Measurements from ENCODE around the gene SYDE1.
A peak's percentile ranks its signal among the peaks of the same experiment; 100 is the strongest.

SYDE1 gene

DNA sequence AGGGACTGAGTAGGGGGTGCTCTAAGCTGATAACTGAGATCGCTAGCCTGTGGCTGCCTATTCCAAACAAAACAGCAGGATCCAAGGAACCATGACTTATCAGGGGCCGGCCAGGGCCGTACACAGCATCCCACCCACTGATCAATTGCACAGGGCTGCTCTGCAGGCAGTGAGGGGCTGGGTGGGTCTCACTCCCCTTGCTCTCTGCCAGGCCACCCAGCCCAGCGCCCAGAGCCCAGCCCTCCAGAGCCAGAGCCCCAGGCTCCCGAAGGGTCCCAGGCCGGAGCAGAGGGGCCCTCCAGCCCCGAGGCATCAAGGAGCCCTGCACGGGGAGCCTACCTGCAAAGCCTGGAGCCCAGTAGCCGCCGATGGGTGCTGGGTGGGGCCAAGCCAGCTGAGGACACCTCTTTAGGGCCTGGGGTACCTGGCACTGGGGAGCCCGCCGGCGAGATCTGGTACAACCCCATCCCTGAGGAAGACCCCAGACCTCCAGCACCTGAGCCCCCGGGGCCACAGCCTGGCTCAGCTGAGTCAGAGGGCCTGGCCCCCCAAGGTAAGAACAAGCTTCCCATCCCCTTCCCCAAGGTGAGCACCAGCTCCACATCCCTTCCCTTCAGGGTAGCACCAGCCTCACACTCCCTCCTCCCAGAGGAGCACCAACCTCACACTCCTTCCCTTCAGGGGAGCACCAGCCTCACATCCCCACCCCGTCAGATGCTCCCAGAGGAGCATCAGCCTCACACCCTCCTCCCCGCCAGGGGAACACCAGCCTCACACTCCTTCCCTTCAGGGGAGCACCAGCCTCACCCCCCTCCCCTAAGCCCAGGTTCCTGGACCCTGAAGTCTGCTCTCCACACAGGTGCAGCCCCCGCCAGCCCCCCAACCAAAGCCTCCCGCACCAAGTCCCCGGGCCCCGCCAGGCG is 1.9 kb downstream of the SYDE1 start:
- DNase-seq: no peak

DNA sequence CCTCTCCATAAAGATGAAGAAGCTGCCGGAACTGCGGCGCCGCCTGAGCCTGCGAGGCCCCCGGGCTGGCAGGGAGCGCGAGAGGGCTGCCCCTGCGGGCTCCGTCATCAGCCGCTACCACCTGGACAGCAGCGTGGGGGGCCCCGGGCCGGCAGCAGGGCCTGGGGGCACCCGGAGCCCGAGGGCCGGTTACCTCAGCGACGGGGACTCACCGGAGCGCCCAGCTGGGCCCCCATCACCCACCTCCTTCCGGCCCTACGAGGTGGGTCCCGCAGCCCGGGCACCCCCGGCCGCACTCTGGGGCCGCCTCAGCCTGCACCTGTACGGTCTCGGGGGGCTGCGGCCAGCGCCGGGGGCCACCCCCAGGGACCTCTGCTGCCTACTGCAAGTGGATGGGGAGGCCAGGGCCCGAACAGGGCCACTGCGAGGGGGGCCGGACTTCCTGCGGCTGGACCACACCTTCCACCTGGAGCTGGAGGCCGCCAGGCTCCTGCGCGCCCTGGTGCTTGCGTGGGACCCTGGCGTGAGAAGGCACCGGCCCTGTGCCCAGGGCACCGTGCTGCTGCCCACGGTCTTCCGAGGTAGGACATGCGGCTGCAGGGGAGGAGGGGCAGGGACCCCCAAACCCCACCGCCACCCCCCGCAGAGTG is 2.7 kb downstream of the SYDE1 start:
- DNase-seq: no peak

DNA sequence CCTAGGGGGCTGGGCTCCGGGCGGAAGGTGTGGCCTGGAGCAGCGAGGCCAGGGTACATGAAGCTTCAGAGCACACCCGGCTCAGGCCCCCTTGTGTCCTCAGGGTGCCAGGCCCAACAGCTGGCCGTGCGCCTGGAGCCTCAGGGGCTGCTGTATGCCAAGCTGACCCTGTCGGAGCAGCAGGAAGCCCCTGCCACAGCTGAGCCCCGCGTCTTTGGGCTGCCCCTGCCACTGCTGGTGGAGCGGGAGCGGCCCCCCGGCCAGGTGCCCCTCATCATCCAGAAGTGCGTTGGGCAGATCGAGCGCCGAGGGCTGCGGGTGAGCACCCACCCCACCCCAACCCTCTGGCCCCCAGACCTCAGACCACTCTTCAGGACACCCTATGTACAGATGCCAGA is 3.2 kb downstream of the SYDE1 start:
- no peak for DNase-seq

DNA sequence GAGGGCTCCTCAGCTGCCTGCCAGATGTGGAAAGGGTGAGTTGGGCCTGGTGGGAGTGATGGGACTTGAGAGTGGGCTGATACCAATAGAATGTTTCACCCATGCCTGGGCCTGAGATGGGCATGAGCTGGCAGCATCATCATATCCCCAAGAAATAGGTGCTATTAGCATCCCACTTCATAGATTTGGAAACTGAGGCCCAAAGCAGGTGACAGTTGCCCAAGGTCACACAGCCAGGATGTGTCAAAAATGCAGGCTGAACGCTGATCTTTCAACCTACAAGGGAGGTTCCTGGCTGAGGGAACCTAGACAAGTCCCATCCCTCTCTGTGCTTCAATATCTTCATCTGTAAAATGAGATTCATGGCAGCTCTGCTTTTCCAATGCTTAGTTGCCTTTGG is 4.6 kb downstream of the SYDE1 start:
- no peak for DNase-seq

DNA sequence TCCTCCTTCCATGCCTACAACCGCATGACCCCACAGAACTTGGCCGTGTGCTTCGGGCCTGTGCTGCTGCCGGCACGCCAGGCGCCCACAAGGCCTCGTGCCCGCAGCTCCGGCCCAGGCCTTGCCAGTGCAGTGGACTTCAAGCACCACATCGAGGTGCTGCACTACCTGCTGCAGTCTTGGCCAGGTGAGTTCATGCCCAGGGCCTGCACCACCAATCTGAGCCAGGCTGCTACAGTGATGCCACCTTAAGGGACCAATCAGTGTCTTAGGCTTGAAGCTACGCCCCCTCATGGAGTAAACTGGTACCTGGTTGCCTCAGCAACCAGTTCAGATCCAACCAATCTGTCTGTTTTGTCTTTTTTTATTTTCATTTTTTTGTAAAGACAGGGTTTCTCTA is 5.2 kb downstream of the SYDE1 start:
- no peak for DNase-seq

- DNase-seq: no peak
These were observed 6.3 kb downstream of the SYDE1 start for GRCh38 chr19:15113245-15114152.

DNA sequence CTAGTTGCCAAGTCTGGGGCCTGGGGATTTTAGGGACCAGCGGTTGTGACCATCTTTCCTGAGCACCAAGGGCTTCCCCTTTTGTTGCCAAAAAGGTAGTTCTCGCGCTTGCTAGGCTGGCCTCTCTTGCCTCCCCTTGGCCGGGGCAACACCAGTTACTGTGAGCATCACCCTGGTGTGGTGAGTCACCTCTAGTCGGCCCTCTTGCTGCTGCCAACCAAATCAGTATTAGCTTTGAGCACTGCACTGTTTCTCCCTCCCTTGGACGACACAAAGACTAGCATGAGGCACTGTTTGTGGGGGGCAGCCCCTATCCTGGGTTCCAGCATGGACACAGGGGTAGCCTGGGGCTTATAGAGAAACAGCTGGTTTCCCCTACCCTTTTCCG is 6.9 kb downstream of the SYDE1 start:
- DNase-seq: no peak

GRCh38 chr19:15115080-15115479 is 7.9 kb downstream of the SYDE1 start:
- no peak for DNase-seq

GRCh38 chr19:15115762-15116615 is 8.8 kb downstream of the SYDE1 start:
- no peak for DNase-seq

GRCh38 chr19:15116856-15117255 is 9.7 kb downstream of the SYDE1 start:
- no peak for DNase-seq

DNA sequence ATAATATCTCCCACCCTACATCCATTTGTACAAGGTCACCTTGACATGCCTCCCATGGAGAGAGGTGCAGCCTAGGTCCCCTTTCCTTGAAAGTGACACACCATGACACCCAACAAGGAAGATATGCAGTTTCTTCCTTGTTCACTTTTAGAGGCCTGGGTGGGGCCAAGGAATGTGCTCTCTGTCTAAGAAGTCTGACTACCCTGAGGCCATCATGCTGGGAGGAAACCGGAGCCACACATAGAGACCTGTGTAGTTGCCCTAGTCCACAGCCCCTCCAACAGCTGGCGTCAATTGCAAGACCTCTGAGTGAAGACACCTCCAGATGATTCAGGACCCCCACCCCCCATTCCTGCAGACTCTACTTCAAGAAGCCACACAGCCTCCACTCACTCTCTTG is 11.0 kb downstream of the SYDE1 start:
- DNase-seq: no peak

DNA sequence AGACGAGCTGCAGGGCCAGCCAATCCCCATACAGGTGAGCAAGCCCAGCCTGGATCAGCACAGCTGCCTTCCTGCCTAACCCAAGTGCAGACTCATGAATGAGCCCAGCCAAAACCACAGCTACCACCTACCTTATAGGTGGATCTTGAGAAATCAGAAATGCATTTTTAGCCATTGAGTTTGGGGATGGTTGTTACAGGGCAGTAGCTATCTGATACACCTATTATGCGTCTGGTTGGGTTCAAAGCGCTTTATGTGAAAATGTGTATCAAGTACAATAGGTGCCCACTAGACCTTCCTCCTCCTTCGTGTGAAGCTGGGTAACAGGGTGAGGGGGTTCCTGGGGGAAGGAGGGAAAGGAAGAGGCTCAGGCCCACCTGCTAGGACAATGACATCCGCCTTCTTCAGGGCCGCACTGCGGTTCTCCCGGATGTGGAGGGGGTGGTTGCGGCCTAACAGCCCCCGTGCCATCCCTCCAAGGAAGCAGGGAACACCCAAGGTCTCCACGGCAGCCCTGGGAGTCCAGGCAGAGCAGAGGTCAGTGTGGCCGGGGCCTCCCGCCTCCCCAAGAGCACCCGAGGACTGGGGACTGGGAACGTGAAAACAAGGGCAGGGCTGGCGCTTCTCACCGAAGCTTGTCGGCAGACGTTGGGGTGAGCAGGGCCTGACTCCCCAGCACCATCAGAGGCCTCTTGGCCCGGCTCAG is 11.7 kb downstream of the SYDE1 start:
- DNase-seq: no peak

DNA sequence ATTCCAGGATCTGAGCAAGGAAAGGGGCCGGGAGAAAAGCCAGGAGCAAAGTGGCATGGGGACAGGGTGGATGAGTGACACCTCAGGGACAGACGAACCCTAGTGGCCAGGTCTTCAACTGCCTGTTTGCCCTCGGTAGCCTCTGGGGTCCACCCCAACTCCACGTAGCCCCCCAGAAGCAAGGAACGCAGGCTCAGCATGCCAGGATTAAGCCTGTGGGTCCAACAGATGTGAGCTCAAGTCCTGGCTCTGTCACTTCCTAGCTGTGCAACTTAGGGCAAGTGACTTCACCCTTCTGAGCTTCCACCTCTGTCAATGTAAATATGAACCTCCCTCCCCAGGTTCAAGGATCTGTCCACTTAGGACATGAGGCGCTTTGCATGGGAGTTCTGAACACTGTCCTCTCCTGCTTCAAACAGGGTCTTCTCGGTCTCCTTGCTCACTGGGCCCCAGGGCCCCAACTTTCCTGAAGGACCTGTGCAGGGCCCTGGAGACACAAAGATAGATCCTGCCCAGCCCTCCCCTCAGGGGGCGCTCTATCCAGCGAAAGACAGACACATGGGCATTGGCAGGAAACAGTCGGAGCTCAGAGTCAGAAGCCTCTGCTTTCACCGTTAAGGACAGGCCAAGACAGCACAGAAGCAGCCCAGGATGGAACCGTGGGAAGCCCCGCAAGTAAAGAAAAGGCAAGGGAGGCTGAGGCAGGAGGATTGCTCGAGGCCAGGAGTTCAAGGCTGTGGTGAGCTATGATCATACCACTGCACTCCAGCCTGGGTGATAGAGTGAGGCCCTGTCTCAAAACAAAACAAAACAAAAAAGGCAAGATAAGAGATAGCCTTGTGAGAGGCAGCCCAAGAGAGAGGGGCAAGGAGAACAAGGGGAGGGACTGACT is 13.2 kb downstream of the SYDE1 start:
- DNase-seq: no peak

- DNase-seq: no peak
These were observed 15.3 kb downstream of the SYDE1 start for GRCh38 chr19:15122331-15123030.

DNA sequence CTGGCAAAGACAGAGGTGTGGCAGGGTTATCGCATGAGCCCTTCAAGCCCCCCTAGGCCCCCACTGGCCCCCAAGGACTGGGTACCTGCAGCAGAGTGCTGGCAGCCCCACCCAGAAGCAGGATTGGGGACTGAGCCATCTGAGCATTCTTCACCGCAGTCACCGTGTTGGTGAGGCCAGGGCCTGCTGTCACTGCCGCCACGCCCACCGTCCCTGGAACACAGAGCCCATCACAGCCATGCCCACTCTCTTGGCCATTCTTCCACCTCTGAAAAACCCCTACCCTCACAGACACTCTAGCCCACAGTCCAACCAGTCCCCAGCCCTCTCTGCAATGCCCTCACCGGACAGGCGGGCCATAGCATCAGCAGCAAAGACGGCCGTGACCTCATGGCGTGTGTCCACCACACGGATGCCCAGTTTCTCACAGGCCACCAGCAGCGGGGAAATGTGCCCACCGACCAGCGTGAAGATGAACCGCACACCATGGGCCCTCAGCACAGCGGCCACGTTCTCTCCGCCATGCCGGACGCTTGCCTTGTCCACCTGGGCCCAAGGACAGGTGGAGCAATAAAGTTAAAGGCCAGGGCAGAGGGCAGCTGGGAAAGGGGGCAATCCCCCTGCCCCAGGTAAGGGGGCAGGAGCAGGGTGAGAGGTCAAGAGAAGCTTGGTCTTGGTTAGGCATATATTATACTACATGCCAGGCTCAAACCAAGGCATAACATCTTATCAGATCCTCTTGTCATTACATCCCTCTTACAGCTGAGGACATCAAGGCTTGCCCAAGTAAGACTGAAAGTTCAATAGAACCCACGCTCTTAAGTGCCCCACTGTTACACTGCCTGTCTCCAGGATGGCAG is 16.1 kb downstream of the SYDE1 start:
- DNase-seq: no peak

- DNase-seq: peak; percentile 45
These were observed 16.7 kb downstream of the SYDE1 start for GRCh38 chr19:15123900-15124299.

DNA sequence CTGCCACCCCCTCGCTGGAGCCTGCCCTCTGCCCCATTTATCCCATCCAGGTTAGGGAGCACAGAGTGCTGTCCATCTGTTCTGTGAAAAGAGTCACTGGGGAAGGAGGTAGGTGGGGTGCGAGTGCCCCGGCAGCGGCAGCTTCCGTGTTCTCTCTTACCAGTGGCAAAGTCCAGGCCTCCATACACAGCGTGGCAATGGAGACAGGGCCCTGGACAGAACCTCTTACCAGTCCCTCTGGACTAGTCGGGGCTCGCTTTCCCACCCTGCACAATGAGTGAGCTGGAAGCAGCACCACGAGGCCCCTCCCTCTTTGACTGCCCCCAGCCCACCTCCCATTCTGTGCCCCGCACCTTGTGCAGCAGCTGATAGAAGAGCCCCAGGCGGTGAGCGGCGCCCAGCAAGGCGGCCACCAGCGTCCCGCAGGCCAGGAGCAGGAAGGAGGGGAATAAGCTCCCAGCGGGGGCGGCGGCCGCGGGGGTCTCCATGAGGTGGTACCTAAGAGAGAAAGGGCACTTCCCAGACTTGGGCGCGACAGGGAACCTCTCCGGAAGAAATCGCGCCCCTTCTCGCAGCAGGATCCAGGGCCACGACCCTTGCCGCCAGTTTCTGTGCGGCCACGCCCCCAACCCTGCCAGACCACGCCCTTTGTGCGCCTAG is 17.5 kb downstream of the SYDE1 start:
- no peak for DNase-seq
